HG03025 (cell line): Measurements from ENCODE around the gene LIMS1.
A peak's percentile ranks its signal among the peaks of the same experiment; 100 is the strongest.

ENCODE experiments used
- ATAC-seq: cut with Tn5 transposase; IDR thresholded peaks from one replicate; pipeline ENCODE4 v1.9.1; 2021; ENCODE audit warnings: mild to moderate bottlenecking, moderate library complexity; ENCODE audit not compliant: unreplicated experiment, low FRiP score

The LIMS1 gene

GRCh38 chr2:108612514-108613183, 78.4 kb downstream of the LIMS1 start:
- peak; percentile 90 for ATAC-seq

GRCh38 chr2:108613261-108614042, 79.2 kb downstream of the LIMS1 start:
- no peak for ATAC-seq

GRCh38 chr2:108614043-108614545, 79.8 kb downstream of the LIMS1 start:
- no peak for ATAC-seq

- no peak for ATAC-seq
Observed at GRCh38 chr2:108614659-108615058, 80.4 kb downstream of the LIMS1 start.

GRCh38 chr2:108615480-108616090, 81.3 kb downstream of the LIMS1 start:
- no peak for ATAC-seq

GRCh38 chr2:108616318-108616717, 82.0 kb downstream of the LIMS1 start:
- ATAC-seq, result no peak

- no peak for ATAC-seq
Observed at GRCh38 chr2:108616751-108617161, 82.5 kb downstream of the LIMS1 start.

- no peak for ATAC-seq
Observed at GRCh38 chr2:108617617-108618016, 83.3 kb downstream of the LIMS1 start.

GRCh38 chr2:108619925-108620620, 85.8 kb downstream of the LIMS1 start:
- ATAC-seq, result no peak

- ATAC-seq, result no peak
Observed at GRCh38 chr2:108620656-108621055, 86.4 kb downstream of the LIMS1 start.

- peak; percentile 100 for ATAC-seq
Observed at GRCh38 chr2:108621087-108621559, 86.9 kb downstream of the LIMS1 start.

- no peak for ATAC-seq
Observed at GRCh38 chr2:108621687-108622681, 87.7 kb downstream of the LIMS1 start.

GRCh38 chr2:108623616-108624015, 89.3 kb downstream of the LIMS1 start:
- no peak for ATAC-seq

GRCh38 chr2:108625186-108625827, 91.0 kb downstream of the LIMS1 start:
- no peak for ATAC-seq

- ATAC-seq, result no peak
Observed at GRCh38 chr2:108625828-108626195, 91.5 kb downstream of the LIMS1 start.

GRCh38 chr2:108626995-108627394, 92.7 kb downstream of the LIMS1 start:
- ATAC-seq, result no peak

GRCh38 chr2:108627911-108628567, 93.8 kb downstream of the LIMS1 start:
- ATAC-seq, result no peak

GRCh38 chr2:108628936-108629335, 94.7 kb downstream of the LIMS1 start:
- ATAC-seq, result no peak
